ENCODE data around the gene ZNF76.
A peak's percentile ranks its signal among the peaks of the same experiment; 100 is the strongest.

Gene ZNF76

GRCh38 chr6:35243386-35243958 lies 16.1 kb upstream of the ZNF76 start:
- H3K4me3 ChIP-seq (ENCODE audit: low read depth, low read length): no peak overlapping the region
- DNase-seq (ENCODE audit: low read depth): no peak
- no peak for TF ChIP-seq MYC (IDR thresholded peaks at IDR 0.05; ENCODE audit: low read depth, low read length)
- no peak for TF ChIP-seq POLR2A (IDR thresholded peaks at IDR 0.05; ENCODE audit: extremely low read depth, insufficient read length)
- TF ChIP-seq, protein P1, sequence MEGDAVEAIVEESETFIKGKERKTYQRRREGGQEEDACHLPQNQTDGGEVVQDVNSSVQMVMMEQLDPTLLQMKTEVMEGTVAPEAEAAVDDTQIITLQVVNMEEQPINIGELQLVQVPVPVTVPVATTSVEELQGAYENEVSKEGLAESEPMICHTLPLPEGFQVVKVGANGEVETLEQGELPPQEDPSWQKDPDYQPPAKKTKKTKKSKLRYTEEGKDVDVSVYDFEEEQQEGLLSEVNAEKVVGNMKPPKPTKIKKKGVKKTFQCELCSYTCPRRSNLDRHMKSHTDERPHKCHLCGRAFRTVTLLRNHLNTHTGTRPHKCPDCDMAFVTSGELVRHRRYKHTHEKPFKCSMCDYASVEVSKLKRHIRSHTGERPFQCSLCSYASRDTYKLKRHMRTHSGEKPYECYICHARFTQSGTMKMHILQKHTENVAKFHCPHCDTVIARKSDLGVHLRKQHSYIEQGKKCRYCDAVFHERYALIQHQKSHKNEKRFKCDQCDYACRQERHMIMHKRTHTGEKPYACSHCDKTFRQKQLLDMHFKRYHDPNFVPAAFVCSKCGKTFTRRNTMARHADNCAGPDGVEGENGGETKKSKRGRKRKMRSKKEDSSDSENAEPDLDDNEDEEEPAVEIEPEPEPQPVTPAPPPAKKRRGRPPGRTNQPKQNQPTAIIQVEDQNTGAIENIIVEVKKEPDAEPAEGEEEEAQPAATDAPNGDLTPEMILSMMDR (IDR thresholded peaks at IDR 0.05; ENCODE audit: low read depth, low read length): no peak

DNA sequence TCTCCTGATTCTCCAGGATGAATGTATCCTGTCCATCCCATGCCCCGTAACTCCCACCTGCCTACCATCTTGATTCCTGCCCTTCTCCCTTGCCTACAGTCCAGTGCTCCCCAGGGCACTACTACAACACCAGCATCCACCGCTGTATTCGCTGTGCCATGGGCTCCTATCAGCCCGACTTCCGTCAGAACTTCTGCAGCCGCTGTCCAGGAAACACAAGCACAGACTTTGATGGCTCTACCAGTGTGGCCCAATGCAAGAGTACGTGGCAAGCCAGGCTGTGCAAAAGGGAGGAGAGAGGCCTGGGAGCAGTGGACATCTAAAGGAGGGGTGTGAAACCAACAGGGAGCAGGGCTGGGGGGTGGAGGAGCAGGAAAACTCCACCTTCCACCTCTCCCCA lies 15.0 kb upstream of the ZNF76 start:
- TF ChIP-seq MYC (IDR thresholded peaks at IDR 0.05; ENCODE audit: low read depth, low read length): no peak
- TF ChIP-seq POLR2A (IDR thresholded peaks at IDR 0.05; ENCODE audit: extremely low read depth, insufficient read length): no peak
- TF ChIP-seq, protein P1 (IDR thresholded peaks at IDR 0.05; ENCODE audit: low read depth, low read length): no peak
- TF ChIP-seq, protein P2, sequence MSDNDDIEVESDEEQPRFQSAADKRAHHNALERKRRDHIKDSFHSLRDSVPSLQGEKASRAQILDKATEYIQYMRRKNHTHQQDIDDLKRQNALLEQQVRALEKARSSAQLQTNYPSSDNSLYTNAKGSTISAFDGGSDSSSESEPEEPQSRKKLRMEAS (IDR thresholded peaks at IDR 0.05; ENCODE audit: low read depth, low read length): no peak
- no peak overlapping the region for H3K4me3 ChIP-seq (ENCODE audit: low read depth, low read length)
- DNase-seq (ENCODE audit: low read depth): no peak

- TF ChIP-seq, protein P1 (IDR thresholded peaks at IDR 0.05; ENCODE audit: low read depth, low read length): no peak
- no peak for TF ChIP-seq POLR2A (IDR thresholded peaks at IDR 0.05; ENCODE audit: extremely low read depth, insufficient read length)
- TF ChIP-seq MYC (IDR thresholded peaks at IDR 0.05; ENCODE audit: low read depth, low read length): no peak
- TF ChIP-seq, protein P2 (IDR thresholded peaks at IDR 0.05; ENCODE audit: low read depth, low read length): no peak
- DNase-seq (ENCODE audit: low read depth): no peak
- H3K4me3 ChIP-seq (ENCODE audit: low read depth, low read length): no peak overlapping the region
These were observed 11.8 kb upstream of the ZNF76 start for GRCh38 chr6:35247642-35248231.

GRCh38 chr6:35248300-35248699 lies 11.2 kb upstream of the ZNF76 start:
- TF ChIP-seq, protein P1 (IDR thresholded peaks at IDR 0.05; ENCODE audit: low read depth, low read length): no peak
- TF ChIP-seq MYC (IDR thresholded peaks at IDR 0.05; ENCODE audit: low read depth, low read length): no peak
- TF ChIP-seq, protein P2 (IDR thresholded peaks at IDR 0.05; ENCODE audit: low read depth, low read length): no peak
- no peak for TF ChIP-seq POLR2A (IDR thresholded peaks at IDR 0.05; ENCODE audit: extremely low read depth, insufficient read length)
- DNase-seq (ENCODE audit: low read depth): peak; percentile 25
- no peak overlapping the region for H3K4me3 ChIP-seq (ENCODE audit: low read depth, low read length)

- DNase-seq (ENCODE audit: low read depth): no peak
- no peak for TF ChIP-seq MYC (IDR thresholded peaks at IDR 0.05; ENCODE audit: low read depth, low read length)
- TF ChIP-seq, protein P2 (IDR thresholded peaks at IDR 0.05; ENCODE audit: low read depth, low read length): no peak
- no peak for TF ChIP-seq POLR2A (IDR thresholded peaks at IDR 0.05; ENCODE audit: extremely low read depth, insufficient read length)
- TF ChIP-seq, protein P1 (IDR thresholded peaks at IDR 0.05; ENCODE audit: low read depth, low read length): no peak
- H3K4me3 ChIP-seq (ENCODE audit: low read depth, low read length): no peak overlapping the region
These were observed 10.6 kb upstream of the ZNF76 start for GRCh38 chr6:35248965-35249364.

Data from NB4 (cell line).